ENCODE results near the gene GSPT1.
"Not testable (repeated sequence)": the region's sequence is repeated elsewhere in the genome, so short reads cannot be mapped to it uniquely, and the experiment has no call there.

Gene GSPT1

GRCh38 chr16:11852092-11852809, 63.5 kb downstream of the GSPT1 start:
- DNase-seq: peak; percentile 31

GRCh38 chr16:11851294-11852091, 64.3 kb downstream of the GSPT1 start, which contains the start of gene RSL1D1:
Gene RSL1D1, minus strand, starts transcription at chr16:11851542. Its CDS starts 30 bp downstream, at chr16:11851512.
- DNase-seq: peak; percentile 93

GRCh38 chr16:11848842-11849241, 66.9 kb downstream of the GSPT1 start:
- DNase-seq: peak; percentile 17

GRCh38 chr16:11844499-11844898, 71.3 kb downstream of the GSPT1 start:
- no peak for DNase-seq

GRCh38 chr16:11843861-11844260, 71.9 kb downstream of the GSPT1 start:
- DNase-seq: no peak

GRCh38 chr16:11843206-11843605, 72.5 kb downstream of the GSPT1 start:
- no peak for DNase-seq

- DNase-seq: no peak
These were observed 74.7 kb downstream of the GSPT1 start for GRCh38 chr16:11841026-11841425.

GRCh38 chr16:11836650-11837244, 79.0 kb downstream of the GSPT1 start:
- DNase-seq: peak; percentile 91

- DNase-seq: peak; percentile 83
These were observed 79.7 kb downstream of the GSPT1 start for GRCh38 chr16:11835891-11836649.

GRCh38 chr16:11835309-11835708, 80.4 kb downstream of the GSPT1 start:
- no peak for DNase-seq

GRCh38 chr16:11833951-11834695, 81.6 kb downstream of the GSPT1 start:
- DNase-seq: peak; percentile 72

GRCh38 chr16:11828696-11829095, 87.1 kb downstream of the GSPT1 start:
- no peak for DNase-seq

GRCh38 chr16:11825520-11826165, 90.1 kb downstream of the GSPT1 start:
- DNase-seq: not testable (repeated sequence)

- peak; percentile 47 for DNase-seq
These were observed 91.4 kb downstream of the GSPT1 start for GRCh38 chr16:11824362-11824761.

GRCh38 chr16:11823645-11824044, 92.1 kb downstream of the GSPT1 start:
- DNase-seq: not testable (repeated sequence)

- no peak for DNase-seq
These were observed 96.0 kb downstream of the GSPT1 start for GRCh38 chr16:11819798-11820197.

GRCh38 chr16:11818970-11819369, 96.8 kb downstream of the GSPT1 start:
- not testable (repeated sequence) for DNase-seq
